WERI-Rb-1 (cell line): ENCODE results near the gene SMIM30.
"Not testable (repeated sequence)": the region's sequence is repeated elsewhere in the genome, so short reads cannot be mapped to it uniquely, and the experiment has no call there.

Experiments used
- DNase-seq: peaks from one replicate; pipeline ENCODE4 v3.0.0-alpha.2; 2020
- H3K27ac ChIP-seq: fragments of 250-450 bp; sonication (Bioruptor Pico); 2 replicates; pipeline ENCODE4 v1.5.1; 2020; ENCODE audit warnings: mild to moderate bottlenecking, moderate library complexity
- H3K27me3 ChIP-seq: fragments of 250-450 bp; sonication (Bioruptor Pico); 2 replicates; pipeline ENCODE4 v1.5.1; 2021; ENCODE audit warnings: mild to moderate bottlenecking, low read depth, moderate library complexity; ENCODE audit not compliant: insufficient read depth, severe bottlenecking
- H3K36me3 ChIP-seq: fragments of 250-450 bp; sonication (Bioruptor Pico); 2 replicates; pipeline ENCODE4 v1.5.1; 2020; ENCODE audit warnings: mild to moderate bottlenecking, moderate library complexity
- H3K4me3 ChIP-seq: 2 replicates; pipeline ENCODE4 v1.5.1; 2011; ENCODE audit warnings: low read depth, mild to moderate bottlenecking, control low read depth, low read length
- H3K9me3 ChIP-seq: fragments of 250-450 bp; sonication (Bioruptor Pico); 2 replicates; pipeline ENCODE4 v1.5.1; 2021; ENCODE audit warnings: mild to moderate bottlenecking, moderate library complexity; ENCODE audit not compliant: severe bottlenecking
- CTCF ChIP-seq: IDR thresholded peaks from 2 replicates; pipeline ENCODE4 v1.5.1; 2011; ENCODE audit warnings: low read depth, mild to moderate bottlenecking, control low read depth, inconsistent platforms, low read length

The SMIM30 gene

GRCh38 chr7:113118074-113118959 is at the start of gene SMIM30:
Gene SMIM30 (minus strand): TSS chr7:113118554. CDS start chr7:113117578, 976 bp downstream.
- Histone ChIP-seq H3K36me3 (no peaks in the 10 kb centered on the region; the same call in 1 of the 2 replicates), H3K27me3 (no peaks in the 10 kb centered on the region), H3K9me3 (no peaks in the 10 kb centered on the region), H3K27ac (peak within 1 kb of the TSS; percentile 71), H3K4me3 (peak within 1 kb of the TSS; percentile 78)
- no peak for TF ChIP-seq CTCF
- DNase-seq: peak; percentile 92

GRCh38 chr7:113166176-113166575 is 47.8 kb upstream of the SMIM30 start:
- not testable (repeated sequence) for H3K9me3 ChIP-seq, H3K4me3 ChIP-seq, H3K36me3 ChIP-seq, H3K27me3 ChIP-seq, H3K27ac ChIP-seq, DNase-seq

GRCh38 chr7:113161050-113161449 is 42.7 kb upstream of the SMIM30 start:
- Histone ChIP-seq H3K36me3 (no peaks in the 10 kb centered on the region), H3K27ac (no peak overlapping the region), H3K4me3 (no peak overlapping the region), H3K9me3 (no peaks in the 10 kb centered on the region), H3K27me3 (no peaks in the 10 kb centered on the region)
- DNase-seq: no peak
- no peak for TF ChIP-seq CTCF

- DNase-seq: peak; percentile 50
- H3K4me3 ChIP-seq: no peak overlapping the region
- no peak overlapping the region for H3K27ac ChIP-seq
- H3K27me3 ChIP-seq: no peaks in the 10 kb centered on the region
- no peaks in the 10 kb centered on the region for H3K9me3 ChIP-seq
- peak; percentile 71 for TF ChIP-seq CTCF
- H3K36me3 ChIP-seq: no peaks in the 10 kb centered on the region
These were observed 41.5 kb upstream of the SMIM30 start for GRCh38 chr7:113159746-113160339.

- DNase-seq: no peak
- no peak for TF ChIP-seq CTCF
- no peaks in the 10 kb centered on the region for H3K36me3 ChIP-seq
- H3K27me3 ChIP-seq: no peaks in the 10 kb centered on the region
- no peak overlapping the region for H3K27ac ChIP-seq
- H3K9me3 ChIP-seq: no peaks in the 10 kb centered on the region
- no peak overlapping the region for H3K4me3 ChIP-seq
These were observed 40.4 kb upstream of the SMIM30 start for GRCh38 chr7:113158756-113159155.

GRCh38 chr7:113154117-113154516 is 35.8 kb upstream of the SMIM30 start:
- no peak for DNase-seq
- no peak overlapping the region for H3K4me3 ChIP-seq
- no peak for TF ChIP-seq CTCF
- no peaks in the 10 kb centered on the region for H3K36me3 ChIP-seq
- H3K27ac ChIP-seq: no peak overlapping the region
- no peaks in the 10 kb centered on the region for H3K27me3 ChIP-seq
- H3K9me3 ChIP-seq: no peaks in the 10 kb centered on the region
